Stimulated activated CD8-positive, alpha-beta memory T cell treated with anti-CD3 and anti-CD28 coated beads, Interleukin-4, amount 100 ng/mL, for 4 hours (primary cell): ENCODE data around the gene ENTPD6.

Experiments
- DNase-seq, 2 donors: peaks; one replicate each; pipeline ENCODE4 v3.0.0-alpha.2; 2020; ENCODE audit warnings: low read depth in 2 of 2, low spot score in 1 of 2

Gene ENTPD6

GRCh38 chr20:25207960-25208534 lies 12.5 kb downstream of the ENTPD6 start:
- no peak for DNase-seq

DNA sequence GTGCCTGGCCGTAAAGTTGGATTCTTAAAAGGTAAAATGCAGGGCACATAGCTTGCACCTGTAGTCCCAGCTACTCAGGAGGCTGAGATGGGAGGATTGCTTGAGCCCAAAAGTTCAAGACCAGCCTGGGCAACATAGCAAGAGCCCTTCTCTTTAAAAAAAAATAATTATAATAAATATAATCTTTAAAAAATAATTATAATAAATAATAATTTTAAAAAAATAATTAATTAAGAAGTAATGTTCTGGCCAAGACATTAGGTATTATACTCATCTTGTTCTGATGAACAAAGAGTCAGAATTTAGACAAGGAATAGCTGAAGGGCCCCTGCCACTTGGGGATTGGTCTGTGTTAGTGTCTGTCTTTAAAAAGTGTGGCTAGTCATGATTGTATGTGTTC lies 13.9 kb downstream of the ENTPD6 start:
- DNase-seq: no peak

DNA sequence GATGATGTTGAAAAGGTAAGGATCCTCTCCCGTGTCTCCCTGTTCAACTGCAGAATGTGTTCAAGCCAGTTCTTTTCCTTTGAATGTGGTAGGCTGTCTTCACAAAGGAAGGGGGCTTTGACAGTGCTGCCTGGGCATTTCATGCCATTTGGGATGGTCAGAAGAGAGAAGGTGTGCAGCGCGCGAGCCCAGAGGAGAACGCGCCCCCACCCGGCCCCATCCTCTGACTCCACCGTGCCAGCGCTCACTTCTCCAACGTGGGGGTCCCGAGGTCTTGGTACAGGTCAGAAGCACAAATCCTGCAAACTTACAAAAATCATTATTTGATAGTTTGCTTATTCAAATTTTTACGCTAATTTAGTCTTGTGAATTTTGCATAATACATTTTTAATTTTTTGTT lies 14.4 kb downstream of the ENTPD6 start:
- DNase-seq: no peak

GRCh38 chr20:25211273-25211672 lies 15.8 kb downstream of the ENTPD6 start:
- DNase-seq: no peak

GRCh38 chr20:25212242-25212641 lies 16.7 kb downstream of the ENTPD6 start:
- no peak for DNase-seq

DNA sequence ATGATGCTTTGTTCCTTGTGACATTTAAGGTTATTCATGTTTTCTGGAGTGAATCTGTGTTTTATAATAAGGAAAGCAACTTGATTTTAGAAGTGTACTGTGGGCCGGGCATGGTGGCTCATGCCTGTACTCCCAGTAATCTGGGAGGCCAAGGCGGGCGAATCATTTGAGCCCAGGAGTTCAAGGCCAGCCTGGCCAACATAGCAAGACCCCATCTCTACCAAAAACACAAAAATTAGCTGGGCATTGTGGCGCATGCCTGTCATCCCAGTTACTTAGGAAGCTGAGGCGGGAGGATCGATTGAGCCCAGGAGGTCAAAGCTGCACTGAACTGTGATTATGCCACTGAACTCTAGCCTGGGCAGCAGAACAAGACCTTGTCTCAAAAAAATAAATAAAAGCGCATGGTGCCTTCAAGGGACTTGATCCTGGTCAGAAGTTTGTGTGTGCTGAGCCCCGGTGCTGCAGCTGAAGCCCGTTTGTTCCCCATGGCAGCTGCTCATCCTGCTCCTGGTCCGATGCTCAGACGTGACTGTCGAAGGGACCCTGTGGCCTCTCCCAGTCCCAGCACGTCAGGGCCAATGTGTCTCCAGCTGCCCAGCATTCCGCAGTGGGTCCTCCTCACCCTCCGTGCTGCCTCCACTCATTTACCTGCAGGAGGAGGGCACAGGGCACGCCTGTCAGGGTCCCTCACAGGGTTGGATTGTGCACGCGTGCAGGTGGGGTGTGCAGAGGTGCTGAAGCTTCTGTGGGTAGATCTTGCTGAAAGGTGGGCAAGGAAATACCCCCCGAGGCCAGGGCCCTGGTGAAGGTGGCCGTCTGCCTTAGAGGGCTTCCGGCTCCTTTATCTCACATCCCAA lies 18.3 kb downstream of the ENTPD6 start:
- DNase-seq: no peak

DNA sequence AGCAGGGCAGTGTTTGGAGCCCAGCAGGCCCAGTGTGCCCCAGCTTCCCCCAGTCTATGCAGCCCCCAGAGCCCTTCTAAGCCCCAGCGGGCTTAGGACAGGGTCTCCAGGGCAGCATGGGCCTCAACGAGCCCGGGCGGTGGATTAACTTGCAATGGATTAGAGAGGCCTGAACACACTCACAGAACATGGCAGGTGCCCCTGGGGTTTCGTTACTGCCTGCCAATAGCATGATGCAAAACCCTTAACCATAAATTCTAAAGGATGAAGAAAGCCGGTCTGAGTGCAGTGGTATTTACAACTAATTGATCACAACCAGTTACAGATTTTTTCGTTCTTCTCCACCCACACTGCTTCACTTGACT lies 18.9 kb downstream of the ENTPD6 start:
- no peak for DNase-seq

DNA sequence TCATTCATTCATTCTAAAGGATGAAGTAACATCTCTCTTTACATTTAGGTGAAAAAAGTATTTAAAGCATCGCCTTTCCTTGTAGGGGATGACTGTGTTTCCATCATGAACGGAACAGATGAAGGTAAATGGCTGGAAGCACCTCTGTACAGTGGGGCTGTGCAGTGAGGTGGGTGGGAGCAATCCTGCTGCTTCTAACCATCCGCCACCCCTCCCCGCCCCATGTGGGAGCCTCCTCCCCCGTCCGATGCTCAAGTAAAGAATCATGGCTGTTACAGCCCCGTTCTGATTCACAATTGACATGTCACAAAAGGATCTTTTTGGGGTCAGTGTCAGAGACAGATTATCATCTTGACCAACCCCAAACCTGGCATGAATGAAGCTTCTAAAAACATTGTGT lies 19.3 kb downstream of the ENTPD6 start:
- no peak for DNase-seq

- DNase-seq: no peak
Observed at GRCh38 chr20:25215521-25215920, 20.0 kb downstream of the ENTPD6 start.

DNA sequence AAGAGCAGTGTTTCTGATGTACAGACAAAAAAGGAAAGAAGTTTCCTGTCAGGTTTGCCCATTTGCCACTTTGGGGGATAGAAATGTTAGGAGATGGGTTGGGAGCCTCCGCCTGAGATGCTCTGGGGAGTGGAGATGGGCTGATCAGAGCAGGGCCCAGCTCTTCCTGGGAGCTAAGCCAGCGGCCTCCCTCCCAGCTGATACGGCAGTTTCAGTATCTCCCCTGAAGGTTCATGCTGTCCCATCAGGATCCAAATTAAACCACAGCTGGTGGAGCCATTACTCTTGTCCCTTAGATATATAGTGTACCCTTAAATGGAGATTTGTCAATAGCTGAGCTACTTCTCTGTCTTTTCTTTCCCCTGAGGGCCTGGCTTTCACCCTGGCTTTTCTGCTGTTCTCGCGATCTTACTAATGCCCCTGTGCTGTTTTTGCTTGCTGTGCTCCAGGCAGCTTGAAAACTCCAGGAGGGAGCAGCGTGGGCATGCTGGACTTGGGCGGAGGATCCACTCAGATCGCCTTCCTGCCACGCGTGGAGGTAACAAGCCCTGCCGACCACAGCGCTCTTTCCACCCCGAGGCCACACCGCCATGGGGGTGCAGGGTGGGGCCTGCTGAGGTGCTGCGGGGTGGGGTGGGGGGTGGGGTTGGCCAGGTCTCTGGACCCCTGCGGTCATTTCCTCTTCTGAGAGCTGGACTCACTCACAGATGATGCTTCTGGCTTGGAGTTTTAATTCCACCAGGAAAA lies 20.9 kb downstream of the ENTPD6 start:
- DNase-seq: no peak

DNA sequence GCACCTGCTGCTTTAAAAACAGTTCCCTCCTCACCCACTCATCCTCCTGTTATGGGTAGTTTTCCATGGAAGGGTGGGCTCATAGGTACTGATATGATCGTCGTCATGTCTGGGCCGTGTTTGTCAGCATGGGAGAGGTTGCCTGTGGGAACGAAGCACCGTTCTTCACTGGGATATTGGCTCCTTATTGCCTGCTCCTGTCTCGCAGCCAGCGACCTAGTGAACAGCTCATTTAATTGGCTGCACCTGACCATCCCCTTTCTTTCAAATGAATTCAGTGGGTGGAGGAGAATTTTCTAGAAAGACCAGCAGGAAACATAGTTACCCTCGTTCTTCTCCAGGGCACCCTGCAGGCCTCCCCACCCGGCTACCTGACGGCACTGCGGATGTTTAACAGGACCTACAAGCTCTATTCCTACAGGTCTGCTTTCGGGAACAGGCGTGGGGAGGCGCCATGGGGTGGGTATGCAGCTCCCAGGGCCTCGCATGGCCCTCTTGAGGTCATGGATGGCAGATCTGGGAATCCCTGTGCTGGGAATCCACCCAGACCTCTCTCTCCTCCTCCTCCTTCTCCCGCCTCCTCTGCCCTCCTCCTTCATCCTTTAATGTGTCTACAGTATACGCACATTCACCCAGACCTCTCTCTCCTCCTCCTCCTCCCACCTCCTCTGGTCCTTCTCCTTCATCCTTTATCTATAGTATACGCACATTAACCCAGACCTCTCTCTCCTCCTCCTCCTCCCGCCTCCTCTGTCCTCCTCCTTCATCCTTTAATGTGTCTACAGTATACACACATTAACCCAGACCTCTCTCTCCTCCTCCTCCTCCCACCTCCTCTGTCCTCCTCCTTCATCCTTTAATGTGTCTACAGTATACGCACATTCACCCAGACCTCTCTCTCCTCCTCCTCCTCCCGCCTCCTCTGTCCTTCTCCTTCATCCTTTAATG lies 21.9 kb downstream of the ENTPD6 start:
- DNase-seq: no peak

DNA sequence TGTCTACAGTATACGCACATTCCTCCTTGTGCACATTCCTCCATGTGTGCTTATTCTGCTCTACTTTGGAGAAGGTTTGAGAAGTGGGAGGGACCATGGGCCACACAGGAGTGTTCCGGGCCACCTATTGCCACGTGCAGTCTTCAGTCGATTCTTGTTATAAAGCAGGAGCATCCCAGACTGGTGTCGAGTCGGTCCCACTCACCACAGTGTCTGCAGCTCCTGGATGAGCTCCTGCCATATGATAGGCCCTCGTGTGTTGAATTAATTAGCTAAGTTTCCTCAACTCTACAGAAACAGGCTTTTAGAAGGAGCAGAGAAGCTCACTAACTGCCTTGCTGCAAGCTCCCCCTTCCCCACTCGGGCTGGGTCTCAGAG lies 22.6 kb downstream of the ENTPD6 start:
- DNase-seq: no peak

GRCh38 chr20:25218492-25218891 lies 23.0 kb downstream of the ENTPD6 start:
- DNase-seq: no peak

GRCh38 chr20:25219365-25219764 lies 23.9 kb downstream of the ENTPD6 start:
- no peak for DNase-seq

GRCh38 chr20:25220021-25220730 lies 24.7 kb downstream of the ENTPD6 start:
- no peak for DNase-seq

DNA sequence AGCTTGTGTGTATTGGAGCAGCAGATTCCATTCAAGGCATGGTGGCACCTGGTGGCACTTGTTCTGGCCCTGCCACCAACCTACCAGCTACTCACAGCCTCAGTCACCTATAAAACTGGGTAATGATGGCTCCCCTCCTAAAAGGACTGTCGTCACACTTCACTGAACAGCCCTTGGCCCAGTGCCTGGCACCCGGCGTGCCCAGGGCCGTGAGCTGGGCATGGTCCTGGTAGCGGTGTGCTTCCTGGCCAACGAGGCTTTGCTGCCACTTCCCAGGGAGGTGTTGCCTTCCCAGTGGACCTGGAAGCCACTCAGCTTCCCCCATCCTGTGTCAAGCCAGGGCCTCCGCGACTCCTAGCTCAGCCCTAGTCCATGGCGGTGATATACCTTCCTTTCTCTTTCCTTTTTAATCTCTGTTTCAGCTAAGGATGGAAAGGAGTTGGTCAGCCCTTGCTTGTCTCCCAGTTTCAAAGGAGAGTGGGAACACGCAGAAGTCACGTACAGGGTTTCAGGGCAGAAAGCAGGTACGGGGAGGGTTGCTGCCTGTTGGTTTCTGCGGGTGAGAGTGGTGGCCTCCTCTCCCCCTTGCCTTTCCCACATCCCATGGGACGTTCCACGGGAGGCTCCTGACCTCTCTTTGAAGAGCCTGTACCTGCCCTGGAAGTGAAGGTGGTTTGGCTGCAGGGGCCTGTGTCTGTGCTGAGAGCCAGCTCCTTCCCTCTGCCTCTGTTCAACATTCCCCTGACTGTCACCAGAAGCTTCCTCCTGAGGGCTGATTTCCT lies 25.5 kb downstream of the ENTPD6 start:
- DNase-seq: no peak

DNA sequence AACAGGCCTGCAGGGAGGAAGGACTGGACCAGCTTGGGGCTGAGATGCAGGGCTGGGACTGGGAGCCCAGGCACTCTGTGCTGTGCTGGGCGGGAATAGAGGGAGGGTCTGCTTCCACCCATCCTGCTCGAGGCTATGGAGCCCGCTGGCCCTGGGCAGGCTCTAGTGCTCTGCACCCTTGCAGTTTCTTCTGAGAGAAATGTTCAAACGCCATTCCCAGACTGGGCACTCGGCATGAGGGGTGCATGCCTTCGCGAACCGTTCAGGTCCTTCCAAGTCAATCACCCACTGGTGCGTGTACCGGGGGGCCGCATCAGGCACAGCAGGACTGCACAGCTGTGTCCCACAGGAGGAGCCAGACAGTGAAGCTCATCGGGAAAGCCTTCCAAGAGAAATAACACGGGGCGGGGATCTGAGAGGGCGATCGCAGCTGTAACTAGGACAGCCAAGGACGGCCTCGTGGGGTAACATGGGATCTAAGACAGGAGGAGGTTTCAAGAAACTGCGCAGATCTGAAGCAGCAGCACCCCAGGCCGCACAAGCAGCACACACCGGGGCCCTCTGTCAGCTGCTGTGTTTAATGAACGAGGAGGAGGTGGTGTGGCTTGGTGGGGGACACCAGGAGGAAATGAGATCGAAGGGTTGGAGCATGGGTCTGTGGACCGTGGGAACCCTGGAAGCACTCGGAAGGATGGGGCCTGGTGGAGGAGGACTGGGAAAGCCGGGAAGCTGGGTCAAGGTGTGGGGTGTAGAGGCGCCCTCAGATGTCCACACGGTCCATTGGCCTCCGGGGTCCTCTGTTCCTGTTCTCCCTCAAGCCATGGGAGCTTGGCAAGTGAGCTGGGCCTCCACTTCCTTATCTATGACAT lies 26.3 kb downstream of the ENTPD6 start:
- DNase-seq: no peak

DNA sequence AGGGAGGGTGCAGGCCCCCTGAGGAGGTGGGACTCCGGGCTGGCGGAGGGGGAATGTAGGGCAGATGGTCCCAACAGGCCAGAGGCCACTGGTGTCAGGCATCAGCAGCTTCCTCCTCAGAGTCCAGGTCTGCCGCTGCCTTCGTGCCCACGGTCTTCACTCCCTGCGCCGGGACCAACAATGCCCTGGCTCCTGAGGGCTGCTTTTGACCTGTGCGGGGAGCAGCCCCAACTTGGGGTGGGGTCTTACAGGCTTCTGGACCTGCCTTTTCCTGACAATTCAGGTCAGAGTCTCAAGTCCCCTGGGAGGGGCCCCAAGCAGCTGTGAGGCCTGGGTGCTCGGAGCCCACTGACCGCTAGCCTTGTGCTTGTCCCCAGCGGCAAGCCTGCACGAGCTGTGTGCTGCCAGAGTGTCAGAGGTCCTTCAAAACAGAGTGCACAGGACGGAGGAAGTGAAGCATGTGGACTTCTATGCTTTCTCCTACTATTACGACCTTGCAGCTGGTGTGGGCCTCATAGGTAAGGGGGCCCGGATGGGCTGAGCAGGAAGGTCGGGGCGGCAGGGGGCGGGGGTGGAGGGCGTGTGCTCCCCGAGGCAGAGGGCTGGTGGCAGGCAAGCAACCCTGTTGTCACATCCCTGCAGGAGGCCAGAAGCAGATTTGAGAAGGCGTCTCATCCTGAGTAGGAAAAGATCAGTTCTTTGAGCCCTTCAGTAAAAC lies 27.1 kb downstream of the ENTPD6 start:
- no peak for DNase-seq
